ENCODE data around the gene ZDHHC14. TPM values are rescaled to one million over a fixed set of nuclear protein-coding genes. Genes with fewer than 3 reads are reported as not detected.

ZDHHC14 gene
- total RNA-seq, 3 donors from 2014 or later: 9.1 to 10.5 (median 10.0) TPM

- no peaks in the 10 kb centered on the region for H3K36me3 ChIP-seq (ENCODE audit: low read depth)
- ATAC-seq (no peak), DNase-seq (no peak)
- no peak overlapping the region for H3K4me3 ChIP-seq
- H3K9me3 ChIP-seq: no peaks in the 10 kb centered on the region
- no peak for TF ChIP-seq CTCF (IDR thresholded peaks at IDR 0.05)
- intact Hi-C loops (cut with DNase I, micrococcal nuclease): no loop called here
- no peaks in the 10 kb centered on the region for H3K4me1 ChIP-seq (ENCODE audit: low read depth)
These were observed 145.0 kb downstream of the ZDHHC14 start for GRCh38 chr6:157525918-157526425.

GRCh38 chr6:157527471-157527907, 146.5 kb downstream of the ZDHHC14 start:
- no peak for DNase-seq
- intact Hi-C loops (cut with DNase I, micrococcal nuclease): no loop called here
- Histone ChIP-seq H3K36me3 (ENCODE audit: low read depth) (no peaks in the 10 kb centered on the region), H3K4me1 (ENCODE audit: low read depth) (no peaks in the 10 kb centered on the region), H3K4me3 (no peak overlapping the region), H3K9me3 (no peaks in the 10 kb centered on the region)
- TF ChIP-seq CTCF (IDR thresholded peaks at IDR 0.05): no peak
- peak; percentile 28 for ATAC-seq

- ATAC-seq (no peak), DNase-seq (no peak)
- Histone ChIP-seq H3K4me1 (ENCODE audit: low read depth) (no peaks in the 10 kb centered on the region), H3K9me3 (no peaks in the 10 kb centered on the region), H3K4me3 (no peak overlapping the region), H3K36me3 (ENCODE audit: low read depth) (no peaks in the 10 kb centered on the region)
- TF ChIP-seq CTCF (IDR thresholded peaks at IDR 0.05): no peak
- intact Hi-C loops (cut with DNase I, micrococcal nuclease): no loop called here
These were observed 148.1 kb downstream of the ZDHHC14 start for GRCh38 chr6:157528931-157529653.

- no peak for ATAC-seq
- intact Hi-C loops (cut with DNase I, micrococcal nuclease): no loop called here
These were observed 148.7 kb downstream of the ZDHHC14 start for GRCh38 chr6:157529654-157530039.

GRCh38 chr6:157530126-157530525, 149.1 kb downstream of the ZDHHC14 start:
- no peak for DNase-seq
- H3K4me3 ChIP-seq: no peak overlapping the region
- peaks cover 4% of the 10 kb centered on the region for H3K4me1 ChIP-seq (ENCODE audit: low read depth)
- no peaks in the 10 kb centered on the region for H3K36me3 ChIP-seq (ENCODE audit: low read depth)
- no peaks in the 10 kb centered on the region for H3K9me3 ChIP-seq
- intact Hi-C loops (cut with DNase I, micrococcal nuclease): no loop called here
- no peak for TF ChIP-seq CTCF (IDR thresholded peaks at IDR 0.05)
- ATAC-seq: no peak

More at GRCh38 chr6:157529654-157530039, 148.7 kb downstream of the ZDHHC14 start:
- no peak overlapping the region for H3K4me3 ChIP-seq
- H3K4me1 ChIP-seq (ENCODE audit: low read depth): peaks cover 1% of the 10 kb centered on the region
- H3K9me3 ChIP-seq: no peaks in the 10 kb centered on the region
- H3K36me3 ChIP-seq (ENCODE audit: low read depth): no peaks in the 10 kb centered on the region
- no peak for DNase-seq
- no peak for TF ChIP-seq CTCF (IDR thresholded peaks at IDR 0.05)
